Keratinocyte (primary cell): ENCODE results near the gene FAM24B. TPM values are rescaled to one million over a fixed set of nuclear protein-coding genes. Genes with fewer than 3 reads are reported as not detected.

Source experiments
- DNase-seq: peaks from one replicate; pipeline ENCODE4 v3.0.0-alpha.2; 2011; ENCODE audit warnings: low read depth, missing footprints, low spot score
- FAIRE-seq: peaks from 2 replicates; lab custom pipeline; 2011; peaks lifted over from hg19 to GRCh38; lab: Jason Lieb, UNC
- H2AFZ ChIP-seq: 2 replicates; pipeline ENCODE4 v1.6.0; 2012; ENCODE audit warnings: low read length, control low read depth, inconsistent platforms; ENCODE audit not compliant: control insufficient read depth
- H3K27ac ChIP-seq: 2 replicates; pipeline ENCODE4 v1.5.1; 2011; ENCODE audit warnings: low read length; ENCODE audit not compliant: control insufficient read depth, insufficient read depth
- H3K27me3 ChIP-seq: 3 replicates; pipeline ENCODE4 v1.6.0; 2011; ENCODE audit warnings: low read length; ENCODE audit not compliant: control insufficient read depth, insufficient read depth; ENCODE audit errors: extremely low read depth
- H3K36me3 ChIP-seq, 2 experiments: 2 replicates in 1 of 2; 3 replicates in 1 of 2; pipeline ENCODE4 v1.5.1; 2011; ENCODE audit warnings: low read length in 2 of 2, mild to moderate bottlenecking in 1 of 2; ENCODE audit not compliant: control insufficient read depth in 2 of 2, insufficient read depth in 2 of 2; ENCODE audit errors: extremely low read depth in 1 of 2
- H3K4me1 ChIP-seq: 3 replicates; pipeline ENCODE4 v1.5.1; 2011; ENCODE audit warnings: low read length; ENCODE audit not compliant: control insufficient read depth, insufficient read depth; ENCODE audit errors: extremely low read depth
- H3K4me2 ChIP-seq: 3 replicates; pipeline ENCODE4 v1.6.0; 2011; ENCODE audit warnings: low read depth, low read length; ENCODE audit not compliant: control insufficient read depth, insufficient read depth; ENCODE audit errors: extremely low read depth
- H3K4me3 ChIP-seq, 3 experiments: fragments of 200-600 bp in 1 of 3; sonication (generic) in 1 of 3; 2 replicates in 2 of 3; 3 replicates in 1 of 3; pipeline ENCODE4 v1.5.1; 2011 to 2016; ENCODE audit warnings: low read length in 3 of 3, mild to moderate bottlenecking in 3 of 3, control low read depth in 2 of 3, inconsistent platforms in 1 of 3, low read depth in 1 of 3, mixed read lengths in 1 of 3, mixed run types in 1 of 3, moderate library complexity in 1 of 3; ENCODE audit not compliant: control insufficient read depth in 2 of 3, insufficient read depth in 2 of 3; ENCODE audit errors: extremely low read depth in 1 of 3
- H3K79me2 ChIP-seq: 2 replicates; pipeline ENCODE4 v1.6.0; 2012; ENCODE audit warnings: low read length; ENCODE audit not compliant: control insufficient read depth, insufficient read depth
- H3K9ac ChIP-seq: 3 replicates; pipeline ENCODE4 v1.6.0; 2011; ENCODE audit warnings: low read length; ENCODE audit not compliant: control insufficient read depth, insufficient read depth; ENCODE audit errors: extremely low read depth
- H3K9me1 ChIP-seq: 3 replicates; pipeline ENCODE4 v1.6.0; 2011; ENCODE audit warnings: low read length; ENCODE audit not compliant: control insufficient read depth, insufficient read depth; ENCODE audit errors: extremely low read depth
- H3K9me3 ChIP-seq: 2 replicates; pipeline ENCODE4 v1.5.1; 2012; ENCODE audit warnings: low read depth, low read length; ENCODE audit not compliant: control insufficient read depth
- H4K20me1 ChIP-seq: 3 replicates; pipeline ENCODE4 v1.6.0; 2011; ENCODE audit warnings: low read length; ENCODE audit not compliant: control insufficient read depth, insufficient read depth; ENCODE audit errors: extremely low read depth
- EZH2 ChIP-seq: IDR thresholded peaks from one replicate; pipeline ENCODE4 v1.6.1; 2012; ENCODE audit warnings: inconsistent platforms, mild to moderate bottlenecking, low read length, moderate library complexity
- dilution Hi-C: fragments of 300-500 bp; cut with MboI; formaldehyde crosslinking; loops from one replicate; pipeline ENCODE4 v1.7.0; 2020; ENCODE audit warnings: low sequenced_read_pairs; ENCODE audit not compliant: extremely low pct_ligation_motif_present
- polyA plus RNA-seq, 5 experiments: library from polyadenylated mRNA; depleted of rRNA in 3 of 5; stranded (reverse) in 3 of 5; stranded (forward) in 1 of 5; unstranded in 1 of 5; fragments of >200 nt; gene quantifications; 1 replicate in 1 of 5; 2 replicates in 3 of 5; 3 replicates in 1 of 5; pipeline versions ENCODE4 v1.2.1 to v1.2.3, GENCODE V29; 2011 to 2012; ENCODE audit warnings: missing spikeins in 2 of 5, low read depth in 1 of 5, low replicate concordance in 1 of 5
- TF ChIP-seq, protein P1 (sequence below), 3 experiments: IDR thresholded peaks in 1 of 3; conservative IDR thresholded peaks in 1 of 3; optimal IDR thresholded peaks in 1 of 3; 2 replicates in 2 of 3; 3 replicates in 1 of 3; pipeline versions ENCODE3 to v1.5.1; 2011; ENCODE audit warnings: low read length in 3 of 3, mild to moderate bottlenecking in 3 of 3, moderate library complexity in 2 of 3, control low read depth in 1 of 3, inconsistent platforms in 1 of 3; ENCODE audit not compliant: insufficient read depth in 2 of 3; ENCODE audit errors: extremely low read depth in 1 of 3

The FAM24B gene
- polyA plus RNA-seq, 1 donor (not counting 4 experiments of a cell fraction or from before 2014, with no cell fraction given): 4.5 TPM

DNA sequence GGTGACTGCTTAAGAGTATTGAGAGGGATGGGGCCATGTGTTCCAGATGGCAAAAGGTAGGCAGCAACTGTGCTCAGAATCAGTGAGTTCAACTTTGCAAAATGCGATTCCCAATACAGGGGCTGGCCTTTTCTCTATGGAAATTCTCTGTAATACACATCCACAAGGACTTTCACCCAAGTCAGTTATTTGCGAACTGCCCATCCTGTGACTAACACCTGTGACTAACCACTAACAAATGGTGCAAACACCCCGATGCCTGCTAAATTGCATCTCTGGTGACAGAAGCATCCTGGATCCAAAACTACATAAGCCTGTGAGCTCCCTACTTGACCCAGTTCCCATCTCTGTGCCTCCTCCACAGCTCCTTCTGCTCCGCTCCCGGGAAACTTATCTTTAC is 24.7 kb downstream of the FAM24B start:
- Histone ChIP-seq H3K4me3 (no peak overlapping the region), H3K9me3 (no peaks in the 10 kb centered on the region), H3K4me1 (peaks cover 39% of the 10 kb centered on the region), H3K9me1 (no peaks in the 10 kb centered on the region), H3K27me3 (no peaks in the 10 kb centered on the region), H3K4me2 (no peak overlapping the region), H3K36me3 (peaks cover 2 to 3% of the 10 kb centered on the region in 2 experiments), H4K20me1 (no peaks in the 10 kb centered on the region), H3K27ac (peak overlapping the region; percentile 19), H3K9ac (no peak overlapping the region), H2AFZ (no peak overlapping the region), H3K79me2 (peaks cover 4% of the 10 kb centered on the region)
- no peak for TF ChIP-seq EZH2
- TF ChIP-seq, protein P1, sequence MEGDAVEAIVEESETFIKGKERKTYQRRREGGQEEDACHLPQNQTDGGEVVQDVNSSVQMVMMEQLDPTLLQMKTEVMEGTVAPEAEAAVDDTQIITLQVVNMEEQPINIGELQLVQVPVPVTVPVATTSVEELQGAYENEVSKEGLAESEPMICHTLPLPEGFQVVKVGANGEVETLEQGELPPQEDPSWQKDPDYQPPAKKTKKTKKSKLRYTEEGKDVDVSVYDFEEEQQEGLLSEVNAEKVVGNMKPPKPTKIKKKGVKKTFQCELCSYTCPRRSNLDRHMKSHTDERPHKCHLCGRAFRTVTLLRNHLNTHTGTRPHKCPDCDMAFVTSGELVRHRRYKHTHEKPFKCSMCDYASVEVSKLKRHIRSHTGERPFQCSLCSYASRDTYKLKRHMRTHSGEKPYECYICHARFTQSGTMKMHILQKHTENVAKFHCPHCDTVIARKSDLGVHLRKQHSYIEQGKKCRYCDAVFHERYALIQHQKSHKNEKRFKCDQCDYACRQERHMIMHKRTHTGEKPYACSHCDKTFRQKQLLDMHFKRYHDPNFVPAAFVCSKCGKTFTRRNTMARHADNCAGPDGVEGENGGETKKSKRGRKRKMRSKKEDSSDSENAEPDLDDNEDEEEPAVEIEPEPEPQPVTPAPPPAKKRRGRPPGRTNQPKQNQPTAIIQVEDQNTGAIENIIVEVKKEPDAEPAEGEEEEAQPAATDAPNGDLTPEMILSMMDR (optimal IDR thresholded peaks at IDR 0.05 in 1 of 3, IDR thresholded peaks at IDR 0.05 in 1 of 3, conservative IDR thresholded peaks at IDR 0.05 in 1 of 3; ENCODE audit: extremely low read depth in 1 of 3, insufficient read depth in 2 of 3, low read length in 3 of 3): no peak
- DNase-seq (no peak), FAIRE-seq (peak; percentile 95)
- dilution Hi-C loops: no loop called here

DNA sequence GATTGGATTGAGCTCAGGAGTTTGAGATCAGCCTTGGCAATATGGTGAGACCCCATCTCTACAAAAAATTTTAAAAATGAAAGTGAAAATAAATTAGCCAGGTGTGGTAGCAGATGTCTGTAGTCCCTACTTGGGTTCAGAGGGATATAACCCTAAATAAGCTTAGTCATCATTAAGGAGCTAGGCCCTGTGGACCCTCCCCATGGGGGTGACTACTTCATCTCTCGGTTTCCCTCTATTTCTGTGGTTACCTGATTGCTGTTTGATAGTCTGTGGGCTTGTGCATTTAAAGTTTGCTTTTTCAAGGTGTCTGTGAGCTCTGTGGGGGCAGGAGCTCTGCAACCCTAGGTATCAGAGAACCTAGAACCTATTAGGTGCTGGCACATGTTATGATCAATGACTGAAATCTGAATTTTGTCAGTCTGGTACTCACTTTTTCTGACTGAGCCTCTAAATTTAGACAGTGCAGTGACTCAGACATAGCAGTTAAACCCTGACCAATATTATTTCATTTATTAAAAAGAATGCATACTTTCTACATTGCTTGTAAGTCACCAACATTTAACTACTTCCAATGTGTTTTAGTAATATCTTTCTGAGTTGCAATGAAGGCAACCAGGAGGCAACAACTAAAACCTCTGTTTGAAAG is 25.6 kb downstream of the FAM24B start:
- Histone ChIP-seq H4K20me1 (no peaks in the 10 kb centered on the region), H3K36me3 (peaks cover 2 to 6% of the 10 kb centered on the region in 2 experiments), H3K4me1 (peaks cover 39% of the 10 kb centered on the region), H3K4me3 (no peak overlapping the region), H2AFZ (no peak overlapping the region), H3K27me3 (no peaks in the 10 kb centered on the region), H3K9me3 (no peaks in the 10 kb centered on the region), H3K9me1 (no peaks in the 10 kb centered on the region), H3K27ac (peak overlapping the region; percentile 19), H3K9ac (no peak overlapping the region), H3K79me2 (no peaks in the 10 kb centered on the region), H3K4me2 (no peak overlapping the region)
- TF ChIP-seq, protein P1 (optimal IDR thresholded peaks at IDR 0.05 in 1 of 3, IDR thresholded peaks at IDR 0.05 in 1 of 3, conservative IDR thresholded peaks at IDR 0.05 in 1 of 3; ENCODE audit: extremely low read depth in 1 of 3, insufficient read depth in 2 of 3, low read length in 3 of 3): no peak
- TF ChIP-seq EZH2: no peak
- no peak for DNase-seq
- dilution Hi-C loops: no loop called here
- no peak for FAIRE-seq
